HG03196 (cell line): ENCODE measurements around the gene NPPA.
"Not testable (repeated sequence)": the region's sequence is repeated elsewhere in the genome, so short reads cannot be mapped to it uniquely, and the experiment has no call there.

Source experiments
- ATAC-seq: cut with Tn5 transposase; IDR thresholded peaks from one replicate; pipeline ENCODE4 v1.9.1; 2021; ENCODE audit not compliant: unreplicated experiment

NPPA gene

GRCh38 chr1:11847667-11848372 lies at the start of gene NPPA:
Gene NPPA (minus strand): TSS chr1:11847783. CDS start chr1:11847684, 99 bp downstream.
- no peak for ATAC-seq

GRCh38 chr1:11894501-11894900 lies 46.9 kb upstream of the NPPA start:
- ATAC-seq: not testable (repeated sequence)

- ATAC-seq: no peak
These were observed 46.3 kb upstream of the NPPA start for GRCh38 chr1:11893907-11894251.

GRCh38 chr1:11891433-11892186 lies 44.0 kb upstream of the NPPA start:
- no peak for ATAC-seq

GRCh38 chr1:11888877-11889208 lies 41.3 kb upstream of the NPPA start:
- ATAC-seq: no peak

GRCh38 chr1:11888206-11888876 lies 40.8 kb upstream of the NPPA start:
- no peak for ATAC-seq

- no peak for ATAC-seq
These were observed 40.1 kb upstream of the NPPA start for GRCh38 chr1:11887666-11888007.

- ATAC-seq: no peak
These were observed 39.5 kb upstream of the NPPA start for GRCh38 chr1:11886986-11887665.

- ATAC-seq: no peak
These were observed 38.3 kb upstream of the NPPA start for GRCh38 chr1:11885916-11886315.

GRCh38 chr1:11882814-11883538 lies 35.4 kb upstream of the NPPA start:
- no peak for ATAC-seq

- ATAC-seq: no peak
These were observed 34.3 kb upstream of the NPPA start for GRCh38 chr1:11881749-11882441.

- no peak for ATAC-seq
These were observed 33.5 kb upstream of the NPPA start for GRCh38 chr1:11880911-11881748.

GRCh38 chr1:11880181-11880575 lies 32.6 kb upstream of the NPPA start:
- no peak for ATAC-seq

GRCh38 chr1:11879311-11880180 lies 32.0 kb upstream of the NPPA start:
- ATAC-seq: no peak

- no peak for ATAC-seq
These were observed 31.3 kb upstream of the NPPA start for GRCh38 chr1:11878891-11879190.

- no peak for ATAC-seq
These were observed 30.7 kb upstream of the NPPA start for GRCh38 chr1:11878081-11878890.

- no peak for ATAC-seq
These were observed 29.5 kb upstream of the NPPA start for GRCh38 chr1:11877074-11877473.

- no peak for ATAC-seq
These were observed 27.5 kb upstream of the NPPA start for GRCh38 chr1:11875094-11875493.
